Neuronal stem cell (in vitro differentiated cells): ENCODE results near the gene PRPS2.

Source experiments
- DNase-seq: peaks from one replicate; pipeline ENCODE4 v3.0.0-alpha.2; 2013; ENCODE audit warnings: low spot score
- H2AFZ ChIP-seq: one replicate; pipeline ENCODE4 v1.6.1; 2013; ENCODE audit warnings: mild to moderate bottlenecking, low read length, inconsistent platforms
- H2AK5ac ChIP-seq: 2 replicates; pipeline ENCODE4 v1.6.1; 2013; ENCODE audit warnings: low read depth, mild to moderate bottlenecking, inconsistent platforms, low read length, moderate library complexity, mixed read lengths
- H2BK120ac ChIP-seq: 2 replicates; pipeline ENCODE4 v1.6.1; 2013; ENCODE audit warnings: low read depth, mild to moderate bottlenecking, inconsistent platforms, low read length, moderate library complexity, mixed read lengths
- H2BK12ac ChIP-seq: one replicate; pipeline ENCODE4 v1.6.1; 2013; ENCODE audit warnings: low read length, inconsistent platforms
- H2BK15ac ChIP-seq: 2 replicates; pipeline ENCODE4 v1.6.1; 2013; ENCODE audit warnings: mild to moderate bottlenecking, low read length, inconsistent platforms, mixed read lengths
- H2BK5ac ChIP-seq: one replicate; pipeline ENCODE4 v1.6.1; 2013; ENCODE audit warnings: inconsistent platforms, mild to moderate bottlenecking, low read length, moderate library complexity
- H3K14ac ChIP-seq: one replicate; pipeline ENCODE4 v1.6.1; 2013; ENCODE audit warnings: low read length, inconsistent platforms
- H3K18ac ChIP-seq: 2 replicates; pipeline ENCODE4 v1.6.1; 2013; ENCODE audit warnings: low read length, inconsistent platforms
- H3K23ac ChIP-seq: 2 replicates; pipeline ENCODE4 v1.6.1; 2013; ENCODE audit warnings: low read depth, mild to moderate bottlenecking, mixed read lengths, low read length, inconsistent platforms; ENCODE audit not compliant: poor library complexity
- H3K27ac ChIP-seq: replicated peaks from 3 replicates; pipeline ENCODE4 v1.5.1; 2013; ENCODE audit warnings: low read length, inconsistent platforms
- H3K27me3 ChIP-seq, 3 experiments: 2 replicates each; pipeline ENCODE4 v1.6.1; 2013; ENCODE audit warnings: low read length in 3 of 3, mild to moderate bottlenecking in 2 of 3, inconsistent platforms in 1 of 3, low read depth in 1 of 3, mixed read lengths in 1 of 3, moderate library complexity in 1 of 3; ENCODE audit not compliant: control insufficient read depth in 3 of 3, insufficient read depth in 3 of 3
- H3K36me3 ChIP-seq, 2 donors: replicated peaks in 1 of 2; 2 replicates each; pipeline ENCODE4 v1.6.1; 2013; ENCODE audit warnings: low read length in 2 of 2; ENCODE audit not compliant: control insufficient read depth in 2 of 2, insufficient read depth in 2 of 2
- H3K4ac ChIP-seq: 2 replicates; pipeline ENCODE4 v1.6.1; 2013; ENCODE audit warnings: inconsistent platforms, mild to moderate bottlenecking, low read length, moderate library complexity
- H3K4me1 ChIP-seq, 2 donors: 1 replicate in 1 of 2; 2 replicates in 1 of 2; pipeline ENCODE4 v1.6.1; 2013; ENCODE audit warnings: low read length in 2 of 2, low read depth in 1 of 2; ENCODE audit not compliant: control insufficient read depth in 2 of 2, insufficient read depth in 1 of 2
- H3K4me2 ChIP-seq: one replicate; pipeline ENCODE4 v1.6.1; 2013; ENCODE audit warnings: mild to moderate bottlenecking, low read length, inconsistent platforms; ENCODE audit not compliant: insufficient read depth, poor library complexity, severe bottlenecking
- H3K4me3 ChIP-seq, 2 donors: 2 replicates each; pipeline ENCODE4 v1.5.1; 2013; ENCODE audit warnings: low read length in 2 of 2, mild to moderate bottlenecking in 2 of 2, inconsistent platforms in 1 of 2, moderate library complexity in 1 of 2
- H3K79me1 ChIP-seq: one replicate; pipeline ENCODE4 v1.6.1; 2013; ENCODE audit warnings: low read depth, mild to moderate bottlenecking, inconsistent platforms, low read length, moderate library complexity
- H3K9ac ChIP-seq: one replicate; pipeline ENCODE4 v1.6.1; 2013; ENCODE audit warnings: mild to moderate bottlenecking, low read depth, low read length, inconsistent platforms; ENCODE audit not compliant: poor library complexity
- H3K9me3 ChIP-seq, 2 donors: replicated peaks in 1 of 2; 2 replicates each; pipeline versions ENCODE3 to v1.6.1; 2013; ENCODE audit warnings: low read length in 2 of 2, mild to moderate bottlenecking in 2 of 2, inconsistent platforms in 1 of 2, low read depth in 1 of 2, mixed read lengths in 1 of 2, moderate library complexity in 1 of 2; ENCODE audit not compliant: control insufficient read depth in 2 of 2, insufficient read depth in 1 of 2
- H4K8ac ChIP-seq: one replicate; pipeline ENCODE4 v1.6.1; 2013; ENCODE audit warnings: low read depth, mild to moderate bottlenecking, inconsistent platforms, low read length, moderate library complexity
- H4K91ac ChIP-seq: one replicate; pipeline ENCODE4 v1.6.1; 2013; ENCODE audit warnings: low read length, low read depth, mild to moderate bottlenecking, inconsistent platforms; ENCODE audit not compliant: poor library complexity
- WGBS, 2 donors: extraction: QIAGEN DNeasy Blood & Tissue Kit; methylation state at CpG; one replicate each; pipeline ENCODE4 v1.1.7; 2013; ENCODE audit warnings: missing lambda C conversion rate in 2 of 2, mixed read lengths in 1 of 2; ENCODE audit not compliant: insufficient read length in 2 of 2, insufficient replicate concordance in 1 of 2; ENCODE audit errors: extremely low coverage in 2 of 2; 5-methylcytosine and 5-hydroxymethylcytosine counted together

The PRPS2 gene

DNA sequence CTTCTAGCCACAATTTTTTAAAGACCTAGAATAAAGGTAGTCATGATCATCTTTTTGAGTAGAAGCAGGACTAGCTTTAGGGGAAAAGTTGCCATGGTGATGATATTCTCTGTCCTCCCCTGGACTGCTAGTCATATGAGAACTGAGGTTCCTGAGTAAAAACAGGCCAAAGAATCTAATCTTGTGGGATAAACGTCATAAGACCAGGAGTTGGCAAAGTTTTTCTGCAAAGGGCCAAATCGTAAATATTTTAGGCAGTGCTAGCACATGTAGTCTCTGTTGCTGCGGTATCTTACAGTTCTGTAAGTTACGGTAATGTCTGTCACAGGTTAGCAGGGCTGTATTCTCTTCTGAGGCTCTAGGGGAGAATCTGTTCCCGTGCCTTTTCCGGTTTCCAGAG, 3.4 kb downstream of the PRPS2 start:
- H3K27ac ChIP-seq, result no peak overlapping the region
- H2BK120ac ChIP-seq, result no peak overlapping the region
- H3K79me1 ChIP-seq, result no peaks in the 10 kb centered on the region
- WGBS, 2 donors, result no CpG with 5 or more reads among the region's 6 CpGs
- H3K18ac ChIP-seq, result no peak overlapping the region
- H3K4me3 ChIP-seq, result no peak overlapping the region
- H2BK12ac ChIP-seq, result no peak overlapping the region
- H3K9ac ChIP-seq, result no peak overlapping the region
- H3K4ac ChIP-seq, result no peak overlapping the region
- H3K4me1 ChIP-seq, result no peaks in the 10 kb centered on the region
- no peak overlapping the region for H3K4me2 ChIP-seq
- H2AFZ ChIP-seq, result no peak overlapping the region
- no peak for DNase-seq
- H2BK5ac ChIP-seq, result no peak overlapping the region
- H3K9me3 ChIP-seq, result peaks cover 0 to 4% of the 10 kb centered on the region in 2 donors
- no peak overlapping the region for H3K23ac ChIP-seq
- peaks cover 0 to 11% (median 3%) of the 10 kb centered on the region in 3 experiments for H3K27me3 ChIP-seq
- no peak overlapping the region for H4K8ac ChIP-seq
- H3K36me3 ChIP-seq, result peaks cover 0 to 15% of the 10 kb centered on the region in 2 donors
- H2BK15ac ChIP-seq, result no peak overlapping the region
- H3K14ac ChIP-seq, result no peak overlapping the region
- no peak overlapping the region for H2AK5ac ChIP-seq
- no peak overlapping the region for H4K91ac ChIP-seq

DNA sequence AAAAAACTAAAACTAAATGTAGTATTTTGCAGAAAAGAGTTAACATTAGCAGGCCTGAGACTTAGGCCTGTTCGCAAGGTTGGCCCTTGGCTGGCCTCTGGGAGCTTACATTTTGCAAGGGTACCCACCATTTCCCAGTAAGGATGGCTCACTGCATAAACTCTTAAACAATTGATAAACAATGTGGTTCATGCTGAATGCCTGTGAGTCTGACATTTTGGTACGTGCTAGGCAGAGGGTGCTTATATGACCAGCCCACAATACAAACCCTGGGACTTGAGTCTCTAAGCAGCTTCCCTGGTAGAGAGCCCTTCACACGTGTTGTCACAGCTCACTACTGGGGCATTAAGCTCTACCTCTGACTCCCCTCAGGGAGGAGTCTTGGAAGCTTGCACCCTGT, 7.4 kb downstream of the PRPS2 start:
- Histone ChIP-seq H2BK15ac (no peak overlapping the region), H3K4me1 (no peaks in the 10 kb centered on the region), H3K27ac (no peak overlapping the region), H2AK5ac (no peak overlapping the region), H2BK5ac (no peak overlapping the region), H2BK12ac (no peak overlapping the region), H3K9ac (no peak overlapping the region), H3K27me3 (no peaks in the 10 kb centered on the region), H3K9me3 (peaks cover 0 to 4% of the 10 kb centered on the region in 2 donors), H4K91ac (no peak overlapping the region), H3K4me2 (no peak overlapping the region), H2BK120ac (no peak overlapping the region), H3K14ac (no peak overlapping the region), H3K4me3 (no peak overlapping the region), H3K36me3 (peaks cover 2 to 43% of the 10 kb centered on the region in 2 donors), H2AFZ (no peak overlapping the region), H3K18ac (no peak overlapping the region), H4K8ac (no peak overlapping the region), H3K79me1 (no peaks in the 10 kb centered on the region), H3K4ac (no peak overlapping the region), H3K23ac (no peak overlapping the region)
- WGBS, 2 donors, result no CpG with 5 or more reads among the region's 3 CpGs
- DNase-seq, result no peak

DNA sequence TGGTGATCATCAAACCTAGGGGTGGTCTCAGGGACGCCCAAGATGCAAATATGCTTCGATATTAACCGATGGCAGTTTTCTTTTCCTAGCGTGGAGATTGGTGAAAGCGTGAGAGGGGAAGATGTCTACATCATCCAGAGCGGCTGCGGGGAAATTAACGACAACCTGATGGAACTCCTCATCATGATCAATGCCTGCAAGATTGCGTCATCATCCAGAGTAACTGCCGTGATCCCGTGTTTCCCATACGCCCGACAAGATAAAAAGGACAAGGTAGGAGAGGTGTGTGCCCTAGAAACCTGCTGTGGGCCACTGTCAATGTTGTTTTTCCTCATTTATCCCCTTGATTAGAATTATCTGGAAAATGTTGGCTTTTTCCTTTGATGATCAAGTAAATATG, 7.9 kb downstream of the PRPS2 start:
- H3K27me3 ChIP-seq, result no peaks in the 10 kb centered on the region
- DNase-seq, result no peak
- no peak overlapping the region for H3K14ac ChIP-seq
- H2BK12ac ChIP-seq, result no peak overlapping the region
- H2BK15ac ChIP-seq, result no peak overlapping the region
- no CpG with 5 or more reads among the region's 13 CpGs for WGBS, 2 donors
- H3K4me3 ChIP-seq, result no peak overlapping the region
- no peak overlapping the region for H4K8ac ChIP-seq
- no peak overlapping the region for H3K9ac ChIP-seq
- H3K36me3 ChIP-seq, result peaks cover 2 to 44% of the 10 kb centered on the region in 2 donors
- H3K79me1 ChIP-seq, result no peaks in the 10 kb centered on the region
- H3K9me3 ChIP-seq, result no peaks in the 10 kb centered on the region
- H3K4me2 ChIP-seq, result no peak overlapping the region
- no peak overlapping the region for H2AK5ac ChIP-seq
- no peak overlapping the region for H3K27ac ChIP-seq
- no peak overlapping the region for H2AFZ ChIP-seq
- no peak overlapping the region for H2BK5ac ChIP-seq
- no peak overlapping the region for H4K91ac ChIP-seq
- H3K4ac ChIP-seq, result no peak overlapping the region
- H3K18ac ChIP-seq, result no peak overlapping the region
- no peak overlapping the region for H3K23ac ChIP-seq
- no peaks in the 10 kb centered on the region for H3K4me1 ChIP-seq
- no peak overlapping the region for H2BK120ac ChIP-seq

DNA sequence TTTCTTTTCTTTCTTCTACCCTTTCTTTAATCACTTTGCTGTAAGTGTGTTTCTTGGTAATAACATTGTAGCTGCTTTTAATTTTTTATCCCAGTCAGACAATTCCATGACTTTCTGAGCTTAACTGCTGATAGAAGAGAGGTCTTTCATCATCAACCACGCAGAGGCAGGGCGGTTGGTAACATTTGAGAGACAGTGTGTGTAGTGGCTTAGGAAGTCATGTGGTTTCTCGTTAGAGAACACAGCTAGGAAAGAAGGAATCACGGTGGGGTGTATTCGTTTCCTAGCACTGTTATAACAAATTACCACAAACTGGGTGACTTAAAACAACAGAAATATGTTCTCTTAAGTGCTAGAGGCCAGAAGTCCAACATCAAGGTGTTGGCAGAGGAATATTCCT, 11.5 kb downstream of the PRPS2 start:
- H2AK5ac ChIP-seq, result no peak overlapping the region
- no peak overlapping the region for H4K8ac ChIP-seq
- H4K91ac ChIP-seq, result no peak overlapping the region
- H2AFZ ChIP-seq, result no peak overlapping the region
- no peak overlapping the region for H3K27ac ChIP-seq
- no peak overlapping the region for H2BK5ac ChIP-seq
- no peaks in the 10 kb centered on the region for H3K79me1 ChIP-seq
- no peak overlapping the region for H3K23ac ChIP-seq
- no peak for DNase-seq
- H3K4me3 ChIP-seq, result no peak overlapping the region
- H2BK15ac ChIP-seq, result no peak overlapping the region
- no peaks in the 10 kb centered on the region for H3K9me3 ChIP-seq
- H3K18ac ChIP-seq, result no peak overlapping the region
- H3K9ac ChIP-seq, result no peak overlapping the region
- no peak overlapping the region for H3K4ac ChIP-seq
- H3K27me3 ChIP-seq, result no peaks in the 10 kb centered on the region
- no peak overlapping the region for H3K4me2 ChIP-seq
- WGBS, 2 donors, result no CpG with 5 or more reads among the region's 5 CpGs
- no peaks in the 10 kb centered on the region for H3K4me1 ChIP-seq
- no peak overlapping the region for H2BK12ac ChIP-seq
- H2BK120ac ChIP-seq, result no peak overlapping the region
- peaks cover 2 to 58% of the 10 kb centered on the region in 2 donors for H3K36me3 ChIP-seq
- H3K14ac ChIP-seq, result no peak overlapping the region
